Hindlimb muscle (tissue), 1 donor: Measurements from ENCODE around the gene GPR108. TPM values are rescaled to one million over a fixed set of nuclear protein-coding genes. Genes with fewer than 3 reads are reported as not detected.
"Not testable (repeated sequence)": the region's sequence is repeated elsewhere in the genome, so short reads cannot be mapped to it uniquely, and the experiment has no call there.

Experiments used
- DNase-seq: peaks from one replicate; pipeline ENCODE4 v3.0.0-alpha.2; 2013
- polyA plus RNA-seq: library from polyadenylated mRNA; unstranded; fragments of 120-200 nt; gene quantifications from one replicate; pipeline ENCODE4 v1.2.1, GENCODE V29; 2013; ENCODE audit not compliant: insufficient read length

The GPR108 gene
- 33.7 TPM for polyA plus RNA-seq

DNA sequence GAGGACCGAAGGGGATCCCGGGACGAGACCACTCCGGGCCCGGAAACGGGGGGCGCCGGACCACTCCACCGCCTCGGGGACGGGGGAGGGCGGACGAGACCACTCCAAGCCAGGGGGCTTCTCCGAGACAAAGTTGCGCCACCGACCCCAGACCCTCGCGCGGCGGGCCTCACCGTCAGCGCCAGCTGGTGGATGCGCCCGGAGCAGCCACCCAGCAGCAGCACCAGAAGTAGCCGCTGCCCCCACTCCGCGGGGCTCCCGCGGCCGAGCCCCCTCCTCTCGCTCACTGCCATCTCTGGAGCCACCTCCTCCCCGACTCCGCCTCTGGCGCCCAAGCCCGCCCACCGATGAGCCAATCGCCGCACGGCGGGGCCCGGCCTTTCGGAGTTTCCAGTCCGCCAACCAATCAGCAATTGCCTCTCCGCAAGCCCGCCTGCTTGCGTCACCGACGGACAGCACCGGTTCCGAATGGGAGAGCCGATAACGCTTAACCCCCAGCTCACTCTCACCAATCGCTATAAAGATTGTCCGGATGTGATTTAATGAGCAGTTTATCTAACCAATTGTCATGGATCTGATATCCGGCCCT is at the start of gene GPR108:
Gene GPR108 (minus strand): TSS at position 297 of the 589 bp plus-strand sequence. CDS start 4 bp downstream, at position 293.
- peak; percentile 99 for DNase-seq

DNA sequence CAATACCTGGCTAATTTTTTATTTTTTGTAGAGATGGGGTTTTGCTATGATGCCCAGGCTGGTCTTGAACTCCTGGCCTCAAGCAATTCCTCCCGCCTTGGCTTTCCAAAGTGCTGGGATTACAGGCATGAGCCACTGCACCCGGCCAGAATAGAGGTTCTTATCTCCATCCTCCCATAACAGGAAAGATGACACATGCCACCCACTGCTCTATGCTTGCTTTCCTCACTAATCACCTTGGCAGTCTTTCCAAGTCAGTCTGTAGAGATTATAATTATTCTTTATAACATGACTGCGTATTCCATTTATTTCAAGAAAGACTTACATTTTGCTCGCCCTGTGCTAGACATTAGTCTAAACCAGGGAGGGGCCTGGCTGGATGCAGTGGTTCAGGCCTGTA is 41.8 kb upstream of the GPR108 start:
- DNase-seq: no peak

- DNase-seq: no peak
Measured at GRCh38 chr19:6778386-6778785, 41.0 kb upstream of the GPR108 start.

DNA sequence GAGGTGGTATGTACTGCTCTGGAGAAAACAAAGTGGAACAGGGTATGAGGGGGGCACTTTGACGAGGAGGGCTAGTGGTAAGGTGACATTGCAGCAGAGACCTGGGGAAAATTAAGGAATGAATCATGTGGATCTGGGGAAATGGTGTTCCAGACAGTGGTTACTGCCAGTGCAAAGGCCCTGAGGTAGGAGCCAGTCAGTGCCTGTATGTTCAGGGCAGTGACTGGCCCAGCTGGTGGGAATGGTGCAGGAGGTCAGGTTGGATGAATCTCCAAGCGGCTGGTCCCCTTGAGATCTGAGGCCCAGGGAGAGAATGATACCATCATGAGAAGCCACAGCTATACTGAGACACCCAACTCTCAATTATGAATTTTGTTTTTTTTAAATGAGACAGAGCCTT is 40.1 kb upstream of the GPR108 start:
- no peak for DNase-seq

- DNase-seq: no peak
Measured at GRCh38 chr19:6776999-6777398, 39.6 kb upstream of the GPR108 start.

- DNase-seq: not testable (repeated sequence)
Measured at GRCh38 chr19:6776045-6776444, 38.7 kb upstream of the GPR108 start.

GRCh38 chr19:6774821-6775707 is 37.7 kb upstream of the GPR108 start:
- no peak for DNase-seq

DNA sequence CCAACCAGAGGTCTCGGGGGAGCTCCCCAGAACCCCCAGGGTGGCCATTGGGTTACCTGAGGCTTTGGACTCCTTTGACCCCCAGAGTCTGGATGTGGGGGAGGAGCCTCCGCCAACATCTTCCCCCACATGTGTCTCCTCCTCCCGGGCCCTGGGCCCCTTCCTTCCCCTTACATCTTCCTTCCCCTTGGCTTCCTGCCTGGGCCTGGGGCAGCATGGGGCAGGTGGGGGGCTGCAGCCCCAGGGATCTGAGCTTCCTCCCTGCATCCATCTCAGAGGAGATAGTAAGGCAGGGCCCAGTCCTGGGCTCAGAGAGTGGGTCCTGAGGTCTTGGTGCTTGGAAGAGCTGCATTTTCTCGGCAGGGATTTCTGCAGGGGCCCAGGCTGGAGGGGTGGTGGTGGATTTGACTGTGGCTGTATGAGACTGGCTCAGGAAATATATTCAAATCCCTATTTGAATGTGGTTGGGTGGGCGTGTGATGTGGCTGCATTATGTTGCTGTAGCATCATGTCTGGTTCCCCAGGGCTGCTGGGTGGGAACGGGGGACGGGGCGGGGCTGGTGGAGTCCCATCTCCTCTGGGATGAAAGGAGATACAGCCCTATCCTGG is 36.0 kb upstream of the GPR108 start:
- DNase-seq: no peak

- DNase-seq: no peak
Measured at GRCh38 chr19:6772866-6773322, 35.5 kb upstream of the GPR108 start.

DNA sequence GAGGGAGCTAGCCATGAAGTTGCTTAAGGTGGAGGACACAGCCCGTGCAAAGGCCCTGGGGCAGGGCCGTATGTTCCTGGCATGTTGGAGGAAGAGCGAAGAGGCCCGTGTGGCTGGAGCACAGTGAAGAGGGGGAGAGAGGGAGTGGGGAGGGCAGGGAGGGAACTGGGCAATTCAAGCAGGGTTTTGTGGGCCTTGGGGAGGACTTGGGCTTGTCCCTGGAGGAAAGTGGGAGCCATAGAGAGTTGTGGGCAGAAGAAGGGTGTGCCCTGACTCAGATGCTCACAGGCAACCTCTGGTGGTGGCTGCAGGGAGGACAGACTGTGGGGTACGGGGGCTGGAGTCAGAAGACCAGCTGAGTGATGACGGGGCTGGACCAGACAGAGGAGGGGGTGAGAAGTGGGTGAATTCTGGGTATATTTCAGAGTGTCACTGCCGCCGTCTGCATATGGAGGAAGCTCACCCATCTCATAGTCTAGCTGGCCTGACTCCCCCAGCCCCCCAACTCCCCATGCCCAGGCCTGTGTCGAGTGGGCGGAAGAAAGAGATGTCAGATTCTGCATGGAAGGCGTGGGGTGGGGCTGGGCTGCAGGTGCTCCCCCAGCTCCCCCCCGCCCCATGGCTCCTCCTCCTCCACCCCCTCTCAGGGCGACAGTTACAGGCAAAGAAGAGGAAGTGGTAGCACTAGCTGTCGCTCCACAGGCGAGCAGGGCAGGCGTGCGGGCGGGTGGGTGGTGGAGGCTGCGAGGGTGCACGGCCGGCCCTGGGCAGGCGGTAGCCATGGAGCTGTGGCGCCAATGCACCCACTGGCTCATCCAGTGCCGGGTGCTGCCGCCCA is 34.9 kb upstream of the GPR108 start, which contains the start of gene VAV1:
Gene VAV1 (plus strand): TSS at position 681 of the 838 bp plus-strand sequence. CDS start 100 bp downstream, at position 781.
- no peak for DNase-seq

DNA sequence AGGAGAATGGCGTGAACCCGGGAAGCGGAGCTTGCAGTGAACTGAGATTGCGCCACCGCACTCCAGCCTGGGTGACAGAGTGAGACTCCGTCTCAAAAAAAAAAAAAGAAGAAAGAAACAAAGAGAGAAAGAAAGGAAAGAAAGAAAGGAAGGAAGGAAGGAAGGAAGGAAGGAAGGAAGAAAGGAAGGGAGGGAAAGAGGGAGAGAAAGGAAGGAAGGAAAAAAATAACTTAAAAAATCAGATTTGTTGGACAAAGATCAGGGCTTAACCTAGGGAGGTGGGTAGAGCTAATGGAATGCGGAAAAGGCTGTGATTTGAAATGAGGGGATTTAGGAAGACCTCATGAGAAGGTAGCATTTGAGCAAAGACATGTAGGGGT is 34.3 kb upstream of the GPR108 start:
- not testable (repeated sequence) for DNase-seq

GRCh38 chr19:6769006-6769619 is 31.7 kb upstream of the GPR108 start:
- no peak for DNase-seq

DNA sequence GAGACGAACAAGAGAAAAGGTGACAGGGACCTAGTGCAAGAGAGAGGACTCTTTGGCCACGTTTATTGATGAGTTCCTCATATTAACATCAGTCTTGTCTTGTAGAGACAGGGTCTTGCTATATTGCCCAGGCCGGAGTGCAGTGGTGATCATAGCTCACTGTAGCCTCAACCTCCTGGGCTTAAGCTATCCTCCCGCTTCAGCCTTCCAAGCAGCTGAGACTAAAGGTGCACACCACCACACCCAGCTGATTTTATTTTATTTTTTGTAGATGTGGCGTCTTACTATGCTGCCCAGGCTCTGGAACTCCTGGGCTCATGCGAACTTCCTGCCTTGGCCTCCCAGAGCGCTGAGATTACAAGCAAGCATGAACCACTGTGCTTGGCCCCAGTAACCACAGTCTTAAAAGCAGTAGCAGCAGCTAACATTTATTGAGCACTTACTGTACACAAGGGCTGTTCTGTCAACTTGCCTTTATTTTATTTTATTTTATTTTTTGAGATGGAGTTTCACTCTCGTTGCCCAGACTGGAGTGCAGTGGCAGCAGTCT is 30.9 kb upstream of the GPR108 start:
- DNase-seq: no peak

GRCh38 chr19:6767357-6768235 is 30.2 kb upstream of the GPR108 start, which contains the start of gene SH2D3A:
Gene SH2D3A (minus strand): TSS chr19:6767435. CDS start chr19:6763748, 3,687 bp downstream.
- no peak for DNase-seq

- no peak for DNase-seq
Measured at GRCh38 chr19:6767081-6767356, 29.6 kb upstream of the GPR108 start.

DNA sequence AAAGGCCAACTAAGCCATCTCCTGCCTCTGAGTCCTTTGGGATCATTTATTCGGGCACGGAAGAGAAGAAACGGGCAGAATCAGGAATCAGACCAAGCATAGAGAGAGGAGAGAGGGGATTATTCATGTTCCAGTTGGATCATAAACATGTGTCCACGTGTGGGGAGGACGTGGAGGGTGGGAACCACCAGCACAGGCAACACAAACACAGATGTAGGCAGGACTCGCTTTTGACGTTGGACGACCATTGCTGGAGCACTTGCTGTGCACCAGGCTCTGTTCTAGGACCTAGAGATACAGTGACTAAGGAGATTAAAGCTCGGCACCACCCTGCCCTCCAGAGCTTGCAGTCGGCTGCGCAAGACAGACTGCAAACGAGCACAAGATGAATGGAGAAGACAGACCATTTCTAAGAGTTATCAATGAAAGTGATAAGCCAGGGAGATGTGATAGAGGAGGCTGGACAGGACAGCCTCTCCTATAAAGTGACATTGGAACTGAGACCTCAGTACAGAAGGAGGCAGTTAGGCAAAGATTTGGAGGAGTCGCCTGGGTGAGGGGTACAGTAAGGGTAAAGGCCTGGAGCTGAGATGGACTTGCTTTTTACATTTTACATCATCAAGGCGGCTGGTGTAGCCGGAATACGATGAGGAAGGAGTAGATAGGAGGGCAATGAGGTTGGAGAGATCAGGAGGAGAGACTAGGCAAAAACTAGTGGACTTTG is 29.1 kb upstream of the GPR108 start:
- no peak for DNase-seq

DNA sequence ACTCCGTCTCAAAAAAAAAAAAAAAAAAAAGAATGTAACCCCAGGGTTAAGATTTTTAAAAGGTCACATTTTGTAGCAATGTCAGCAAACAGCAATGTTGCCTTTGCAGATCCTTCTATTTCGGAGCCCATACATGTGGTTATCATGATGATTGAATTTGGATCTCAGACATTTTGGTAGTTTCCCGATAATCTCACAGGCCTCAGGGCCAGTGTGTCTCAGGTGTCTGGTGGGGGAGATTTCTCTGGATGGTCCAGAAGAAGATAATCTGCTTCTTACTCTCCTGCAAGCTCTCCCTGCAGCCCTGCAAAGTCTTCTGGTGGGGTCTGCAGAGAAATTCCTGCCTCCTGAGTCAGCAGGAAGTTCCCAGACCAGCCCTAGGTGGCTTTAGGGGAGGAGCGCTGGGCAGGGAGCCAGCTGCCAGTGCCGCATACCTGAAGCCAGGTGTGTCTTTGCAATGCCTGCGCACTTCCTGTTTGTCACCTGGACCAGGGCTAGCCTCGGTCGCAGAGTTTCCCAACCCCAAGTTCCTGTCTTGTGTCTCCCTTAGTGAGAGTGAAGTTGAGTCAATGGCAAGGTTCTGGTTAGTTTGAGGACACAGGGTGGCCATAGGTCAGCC is 28.5 kb upstream of the GPR108 start:
- DNase-seq: no peak

DNA sequence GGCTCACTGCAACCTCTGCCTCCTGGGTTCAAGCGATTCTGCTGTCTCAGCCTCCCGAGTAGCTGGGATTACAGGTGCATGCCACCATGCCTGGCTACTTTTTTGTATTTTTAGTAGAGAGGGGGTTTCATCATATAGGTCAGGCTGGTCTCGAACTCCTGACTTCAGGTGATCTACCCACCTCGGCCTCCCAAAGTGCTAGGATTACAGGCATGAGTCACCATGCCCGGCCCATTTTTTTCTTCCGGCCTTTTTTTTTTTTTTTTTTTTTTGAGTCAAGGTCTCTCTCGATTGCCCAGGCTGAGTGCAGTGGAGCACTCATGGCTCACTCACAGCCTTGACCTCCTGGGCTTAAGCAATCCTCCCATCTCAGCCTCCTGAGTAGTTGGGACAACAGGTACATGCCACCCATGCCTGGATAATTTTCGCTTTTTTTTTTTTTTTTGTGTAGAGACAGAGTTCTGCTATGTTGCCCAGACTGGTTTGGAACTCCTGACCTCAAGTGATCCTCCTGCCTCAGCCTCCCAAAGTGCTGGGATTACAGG is 24.9 kb upstream of the GPR108 start:
- DNase-seq: not testable (repeated sequence)

GRCh38 chr19:6761053-6761676 is 23.8 kb upstream of the GPR108 start:
- DNase-seq: no peak
